ENCODE results near the gene PEBP1.

PEBP1 gene

DNA sequence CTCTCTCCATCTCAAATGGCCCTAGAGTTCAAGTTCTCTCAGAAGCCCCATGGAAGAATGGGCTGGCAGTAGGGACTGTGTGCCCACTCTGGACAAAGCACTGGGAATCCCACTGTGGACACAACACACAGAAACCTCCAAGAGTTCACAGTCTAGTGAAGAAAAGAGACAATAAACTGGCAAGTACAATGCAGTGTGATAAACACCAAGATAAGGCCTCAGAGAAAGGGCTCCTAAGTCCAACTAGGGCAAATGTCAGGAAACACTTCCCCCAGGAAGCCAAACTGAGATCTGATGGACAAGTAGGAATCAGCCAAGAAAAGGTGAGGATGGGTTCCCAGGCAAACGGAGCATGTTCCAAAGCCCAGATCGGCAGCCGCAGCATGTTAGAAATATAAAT lies 37.5 kb upstream of the PEBP1 start:
- Histone ChIP-seq H3K9ac (ENCODE audit: low read length) (no peak overlapping the region), H3K79me2 (ENCODE audit: insufficient read depth, low read length) (no peaks in the 10 kb centered on the region), H3K4me3 (ENCODE audit: insufficient read depth, low read length, poor library complexity, severe bottlenecking) (no peak overlapping the region), H3K36me3 (ENCODE audit: low read length) (no peaks in the 10 kb centered on the region), H3K9me2 (replicated peaks; ENCODE audit: insufficient read depth, low read length) (no peaks in the 10 kb centered on the region), H3K27ac (ENCODE audit: low read depth, low read length) (no peak overlapping the region), H3F3A (ENCODE audit: insufficient read depth) (no peaks in the 10 kb centered on the region), H4K20me1 (ENCODE audit: low read depth, low read length) (no peaks in the 10 kb centered on the region), H3K9me3 (ENCODE audit: insufficient read depth, low read length) (no peaks in the 10 kb centered on the region), H3K4me2 (ENCODE audit: low read depth, low read length, poor library complexity, severe bottlenecking) (no peak overlapping the region), H3K27me3 (ENCODE audit: low read length) (no peaks in the 10 kb centered on the region), H2AFZ (ENCODE audit: low read depth, low read length, severe bottlenecking) (no peak overlapping the region)
- no peak for TF ChIP-seq CTCF (IDR thresholded peaks at IDR 0.05; ENCODE audit: insufficient read depth, low read length, poor library complexity, severe bottlenecking)
- TF ChIP-seq EZH2phosphoT487 (conservative IDR thresholded peaks at IDR 0.05; ENCODE audit: low read length), result no peak

DNA sequence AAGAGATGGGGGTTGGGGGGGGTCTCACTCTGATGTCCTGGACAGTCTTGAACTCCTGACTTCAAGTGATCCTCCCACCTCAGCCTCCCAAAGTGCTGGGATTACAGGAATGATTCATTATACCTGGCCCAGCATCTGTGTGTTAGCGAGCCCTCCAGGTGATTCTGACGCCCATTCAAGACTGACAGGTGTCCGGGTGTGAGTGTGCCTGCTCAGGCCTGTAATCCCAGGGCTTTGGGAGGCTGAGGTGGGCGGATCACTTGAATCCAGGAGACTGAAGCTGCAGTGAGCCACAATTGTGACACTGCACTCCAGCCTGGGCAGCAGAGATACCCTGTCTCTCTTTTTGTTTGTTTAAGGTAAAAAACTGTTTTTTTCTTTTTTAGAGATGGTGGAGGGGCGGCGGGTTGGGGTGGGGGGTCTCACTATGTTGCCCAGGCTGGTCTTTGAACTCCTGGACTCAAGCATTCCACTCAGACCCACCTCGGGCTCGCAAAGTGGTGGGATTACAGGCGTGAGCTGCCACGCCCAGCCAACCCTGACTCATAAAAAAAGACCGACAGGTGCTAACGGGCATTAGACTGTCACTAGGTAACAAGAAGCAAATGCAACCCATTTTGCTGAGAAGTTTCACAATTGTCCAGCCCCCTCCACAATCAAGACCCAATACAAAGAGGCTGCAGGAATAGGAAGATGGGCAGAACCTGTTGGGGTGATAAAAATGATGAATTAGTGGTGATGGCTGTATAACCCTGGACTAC lies 36.8 kb upstream of the PEBP1 start:
- Histone ChIP-seq H3K9me3 (ENCODE audit: insufficient read depth, low read length) (no peaks in the 10 kb centered on the region), H4K20me1 (ENCODE audit: low read depth, low read length) (no peaks in the 10 kb centered on the region), H3K27me3 (ENCODE audit: low read length) (no peaks in the 10 kb centered on the region), H3K9me2 (replicated peaks; ENCODE audit: insufficient read depth, low read length) (no peaks in the 10 kb centered on the region), H3F3A (ENCODE audit: insufficient read depth) (no peaks in the 10 kb centered on the region), H3K9ac (ENCODE audit: low read length) (no peak overlapping the region), H3K27ac (ENCODE audit: low read depth, low read length) (no peak overlapping the region), H3K79me2 (ENCODE audit: insufficient read depth, low read length) (no peaks in the 10 kb centered on the region), H3K36me3 (ENCODE audit: low read length) (no peaks in the 10 kb centered on the region), H3K4me2 (ENCODE audit: low read depth, low read length, poor library complexity, severe bottlenecking) (no peak overlapping the region), H3K4me3 (ENCODE audit: insufficient read depth, low read length, poor library complexity, severe bottlenecking) (no peak overlapping the region), H2AFZ (ENCODE audit: low read depth, low read length, severe bottlenecking) (no peak overlapping the region)
- TF ChIP-seq CTCF (IDR thresholded peaks at IDR 0.05; ENCODE audit: insufficient read depth, low read length, poor library complexity, severe bottlenecking) (no peak), EZH2phosphoT487 (conservative IDR thresholded peaks at IDR 0.05; ENCODE audit: low read length) (no peak)

GRCh38 chr12:118101051-118101450 lies 34.9 kb upstream of the PEBP1 start:
- no peaks in the 10 kb centered on the region for H3K27me3 ChIP-seq (ENCODE audit: low read length)
- H3F3A ChIP-seq (ENCODE audit: insufficient read depth), result no peaks in the 10 kb centered on the region
- TF ChIP-seq EZH2phosphoT487 (conservative IDR thresholded peaks at IDR 0.05; ENCODE audit: low read length) (no peak), CTCF (IDR thresholded peaks at IDR 0.05; ENCODE audit: insufficient read depth, low read length, poor library complexity, severe bottlenecking) (no peak)
- no peaks in the 10 kb centered on the region for H4K20me1 ChIP-seq (ENCODE audit: low read depth, low read length)
- no peaks in the 10 kb centered on the region for H3K36me3 ChIP-seq (ENCODE audit: low read length)
- no peak overlapping the region for H3K9ac ChIP-seq (ENCODE audit: low read length)
- no peak overlapping the region for H3K4me2 ChIP-seq (ENCODE audit: low read depth, low read length, poor library complexity, severe bottlenecking)
- no peaks in the 10 kb centered on the region for H3K79me2 ChIP-seq (ENCODE audit: insufficient read depth, low read length)
- H3K9me2 ChIP-seq (replicated peaks; ENCODE audit: insufficient read depth, low read length), result no peaks in the 10 kb centered on the region
- H3K27ac ChIP-seq (ENCODE audit: low read depth, low read length), result no peak overlapping the region
- H3K4me3 ChIP-seq (ENCODE audit: insufficient read depth, low read length, poor library complexity, severe bottlenecking), result no peak overlapping the region
- no peaks in the 10 kb centered on the region for H3K9me3 ChIP-seq (ENCODE audit: insufficient read depth, low read length)
- no peak overlapping the region for H2AFZ ChIP-seq (ENCODE audit: low read depth, low read length, severe bottlenecking)

All from SU-DHL-6 (cell line).